H9 (cell line): Measurements from ENCODE around the gene ITK. TPM values are rescaled to one million over a fixed set of nuclear protein-coding genes. Genes with fewer than 3 reads are reported as not detected.

Experiments used
- DNase-seq: peaks from one replicate; pipeline ENCODE4 v3.0.0-alpha.2; 2017
- H2AFZ ChIP-seq: one replicate; pipeline ENCODE4 v1.6.1; 2013; ENCODE audit warnings: mild to moderate bottlenecking, low read length, control low read depth, moderate library complexity
- H2AK5ac ChIP-seq: 2 replicates; pipeline ENCODE4 v1.6.1; 2013; ENCODE audit warnings: low read length, control low read depth, mixed read lengths; ENCODE audit not compliant: insufficient read length
- H2BK120ac ChIP-seq: one replicate; pipeline ENCODE4 v1.6.1; 2013; ENCODE audit warnings: low read depth, mild to moderate bottlenecking, low read length, control low read depth, inconsistent platforms; ENCODE audit not compliant: poor library complexity, severe bottlenecking
- H2BK12ac ChIP-seq: 2 replicates; pipeline ENCODE4 v1.6.1; 2013; ENCODE audit warnings: low read length, control low read depth, mixed read lengths, low read depth; ENCODE audit not compliant: insufficient read length
- H2BK15ac ChIP-seq: 2 replicates; pipeline ENCODE4 v1.6.1; 2013; ENCODE audit warnings: low read depth, low read length, control low read depth
- H2BK20ac ChIP-seq: one replicate; pipeline ENCODE4 v1.6.1; 2013; ENCODE audit warnings: low read depth, mild to moderate bottlenecking, low read length, control low read depth, inconsistent platforms; ENCODE audit not compliant: poor library complexity, severe bottlenecking
- H2BK5ac ChIP-seq: 2 replicates; pipeline ENCODE4 v1.6.1; 2013; ENCODE audit warnings: low read length, control low read depth, mixed read lengths; ENCODE audit not compliant: insufficient read length
- H3K14ac ChIP-seq: 2 replicates; pipeline ENCODE4 v1.6.1; 2013; ENCODE audit warnings: low read length, control low read depth; ENCODE audit not compliant: insufficient read depth
- H3K18ac ChIP-seq: 2 replicates; pipeline ENCODE4 v1.6.1; 2013; ENCODE audit warnings: low read depth, mild to moderate bottlenecking, mixed read lengths, low read length, control low read depth; ENCODE audit not compliant: insufficient read length
- H3K23ac ChIP-seq: 2 replicates; pipeline ENCODE4 v1.6.1; 2013; ENCODE audit warnings: low read length, control low read depth, mixed read lengths, low read depth; ENCODE audit not compliant: insufficient read length
- H3K23me2 ChIP-seq: 2 replicates; pipeline ENCODE4 v1.6.1; 2013; ENCODE audit warnings: low read depth, mild to moderate bottlenecking, mixed read lengths, low read length, control low read depth; ENCODE audit not compliant: insufficient read length, poor library complexity, severe bottlenecking
- H3K27ac ChIP-seq: 2 replicates; pipeline ENCODE4 v1.5.1; 2013; ENCODE audit warnings: low read length, control low read depth, mixed read lengths, low read depth; ENCODE audit not compliant: insufficient read length
- H3K27me3 ChIP-seq: 2 replicates; pipeline ENCODE4 v1.6.1; 2013; ENCODE audit warnings: low read length, control low read depth, inconsistent platforms; ENCODE audit not compliant: insufficient read depth
- H3K4ac ChIP-seq: 2 replicates; pipeline ENCODE4 v1.6.1; 2013; ENCODE audit warnings: low read depth, mild to moderate bottlenecking, control low read depth, inconsistent platforms, low read length, moderate library complexity
- H3K4me1 ChIP-seq: 2 replicates; pipeline ENCODE4 v1.6.1; 2013; ENCODE audit warnings: low read length, control low read depth, inconsistent platforms; ENCODE audit not compliant: insufficient read depth
- H3K4me2 ChIP-seq: 2 replicates; pipeline ENCODE4 v1.6.1; 2013; ENCODE audit warnings: low read length, control low read depth, mixed read lengths; ENCODE audit not compliant: insufficient read length, insufficient read depth
- H3K56ac ChIP-seq: 2 replicates; pipeline ENCODE4 v1.6.1; 2013; ENCODE audit warnings: low read depth, mild to moderate bottlenecking, mixed read lengths, low read length, control low read depth; ENCODE audit not compliant: insufficient read length
- H3K79me1 ChIP-seq: 2 replicates; pipeline ENCODE4 v1.6.1; 2013; ENCODE audit warnings: low read depth, mild to moderate bottlenecking, moderate library complexity, low read length, control low read depth, inconsistent platforms; ENCODE audit not compliant: insufficient read depth, poor library complexity, severe bottlenecking
- H3K79me2 ChIP-seq: 2 replicates; pipeline ENCODE4 v1.6.1; 2013; ENCODE audit warnings: low read length, control low read depth, inconsistent platforms; ENCODE audit not compliant: insufficient read depth
- H3K9ac ChIP-seq: 2 replicates; pipeline ENCODE4 v1.6.1; 2013; ENCODE audit warnings: low read length, control low read depth, mixed read lengths; ENCODE audit not compliant: insufficient read length; ENCODE audit errors: extremely low read depth
- H3K9me3 ChIP-seq: one replicate; pipeline ENCODE4 v1.6.1; 2013; ENCODE audit warnings: low read depth, low read length, inconsistent platforms; ENCODE audit not compliant: control insufficient read depth
- H3T11ph ChIP-seq: one replicate; pipeline ENCODE4 v1.6.1; 2013; ENCODE audit warnings: mild to moderate bottlenecking, low read length, control low read depth, inconsistent platforms
- H4K20me1 ChIP-seq: one replicate; pipeline ENCODE4 v1.6.1; 2013; ENCODE audit not compliant: control insufficient read depth, insufficient read length, insufficient read depth
- H4K5ac ChIP-seq: 2 replicates; pipeline ENCODE4 v1.6.1; 2013; ENCODE audit warnings: low read depth, mild to moderate bottlenecking, mixed read lengths, low read length, control low read depth; ENCODE audit not compliant: insufficient read length
- H4K8ac ChIP-seq: replicated peaks from 2 replicates; pipeline ENCODE4 v1.6.1; 2013; ENCODE audit warnings: low read length, control low read depth, mixed read lengths, low read depth; ENCODE audit not compliant: insufficient read length
- H4K91ac ChIP-seq: 2 replicates; pipeline ENCODE4 v1.6.1; 2013; ENCODE audit warnings: low read depth, mild to moderate bottlenecking, moderate library complexity, mixed read lengths, low read length, control low read depth; ENCODE audit not compliant: insufficient read length
- H3K27ac Mint-ChIP-seq, 3 experiments: 2 replicates in 2 of 3; 3 replicates in 1 of 3; pipeline ENCODE4 v1.8.0; 2020 to 2021; ENCODE audit warnings: mixed read lengths in 3 of 3, mild to moderate bottlenecking in 1 of 3, moderate library complexity in 1 of 3
- H3K27me3 Mint-ChIP-seq: 2 replicates; pipeline ENCODE4 v1.8.0; 2021; ENCODE audit warnings: low read depth, mild to moderate bottlenecking, moderate library complexity, mixed read lengths
- H3K36me3 Mint-ChIP-seq, 3 experiments: 2 replicates in 2 of 3; 3 replicates in 1 of 3; pipeline ENCODE4 v1.8.0; 2020 to 2021; ENCODE audit warnings: low read depth in 3 of 3, mixed read lengths in 3 of 3; ENCODE audit not compliant: insufficient read depth in 1 of 3
- H3K4me1 Mint-ChIP-seq, 2 experiments: 2 replicates each; pipeline ENCODE4 v1.8.0; 2020; ENCODE audit warnings: mixed read lengths in 2 of 2
- H3K4me3 Mint-ChIP-seq, 2 experiments: 2 replicates in 1 of 2; 3 replicates in 1 of 2; pipeline ENCODE4 v1.8.0; 2020 to 2021; ENCODE audit warnings: mild to moderate bottlenecking in 2 of 2, mixed read lengths in 2 of 2, moderate library complexity in 1 of 2
- H3K9me3 Mint-ChIP-seq, 2 experiments: 2 replicates in 1 of 2; 3 replicates in 1 of 2; pipeline ENCODE4 v1.8.0; 2020; ENCODE audit warnings: mild to moderate bottlenecking in 2 of 2, mixed read lengths in 2 of 2, moderate library complexity in 1 of 2
- WGBS: extraction: QIAGEN DNeasy Blood & Tissue Kit; methylation state at CpG from one replicate; pipeline ENCODE4 v1.1.7; 2013; ENCODE audit warnings: missing lambda C conversion rate, low lambda C conversion rate, mixed read lengths; ENCODE audit not compliant: insufficient read length; ENCODE audit errors: extremely low coverage; 5-methylcytosine and 5-hydroxymethylcytosine counted together
- total RNA-seq: library from RNA; stranded (reverse); gene quantifications from 2 replicates; pipeline ENCODE4 v1.2.1, GENCODE V29; 2021
- TF ChIP-seq, protein P1 (sequence below): fragments of 200-600 bp; sonication (generic); conservative IDR thresholded peaks from 3 replicates; pipeline ENCODE4 v1.8.0; 2021; ENCODE audit warnings: antibody characterized with exemption, mild to moderate bottlenecking

ITK gene
- total RNA-seq, 1 experiment from 2014 or later = 0.22 TPM

DNA sequence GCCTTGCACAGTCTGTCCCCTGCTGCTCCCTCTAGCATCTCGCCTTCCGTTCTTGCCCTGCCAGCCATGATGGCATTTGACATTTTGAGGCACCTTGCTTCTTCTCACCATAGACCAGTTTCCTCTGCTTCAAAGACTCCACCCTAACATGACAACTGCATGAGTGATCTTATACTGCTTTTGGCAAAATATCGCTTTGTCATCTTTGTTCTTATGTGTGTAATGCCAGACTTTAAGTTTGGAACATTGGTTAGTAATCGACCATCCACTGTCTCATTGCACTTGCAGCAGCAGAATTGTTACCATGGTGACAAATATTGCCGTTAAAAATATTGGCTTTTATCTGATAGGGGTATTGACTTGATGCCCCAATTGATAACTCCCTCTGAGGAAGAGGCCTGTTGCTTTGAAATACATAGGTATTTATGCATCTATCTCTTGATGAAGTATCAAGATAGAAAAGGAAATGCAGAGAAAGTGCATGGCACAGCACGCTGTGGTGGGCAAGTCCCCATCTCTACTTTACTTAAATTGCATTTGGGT lies 21.4 kb upstream of the ITK start:
- Mint-ChIP-seq H3K36me3 (no peaks in the 10 kb centered on the region), H3K4me1 (no peaks in the 10 kb centered on the region), H3K27ac (no peak overlapping the region), H3K4me3 (no peak overlapping the region), H3K9me3 (no peaks in the 10 kb centered on the region), H3K27me3 (no peaks in the 10 kb centered on the region; the same call in none of the 2 replicates)
- Histone ChIP-seq H2BK12ac (no peak overlapping the region), H4K20me1 (no peaks in the 10 kb centered on the region), H3K27ac (no peak overlapping the region), H3K4me1 (no peaks in the 10 kb centered on the region), H4K5ac (no peak overlapping the region), H3K27me3 (no peaks in the 10 kb centered on the region), H4K91ac (no peak overlapping the region), H3K79me1 (no peaks in the 10 kb centered on the region), H3K56ac (no peak overlapping the region), H3T11ph (no peak overlapping the region), H2BK15ac (no peak overlapping the region), H4K8ac (no peak overlapping the region), H2BK20ac (no peak overlapping the region), H2AK5ac (no peak overlapping the region), H3K9me3 (no peaks in the 10 kb centered on the region), H2BK5ac (no peak overlapping the region), H2AFZ (no peak overlapping the region), H3K18ac (no peak overlapping the region), H3K4ac (no peak overlapping the region), H3K79me2 (no peaks in the 10 kb centered on the region), H3K14ac (no peak overlapping the region), H3K23me2 (no peaks in the 10 kb centered on the region), H3K4me2 (no peak overlapping the region), H2BK120ac (no peak overlapping the region), H3K9ac (no peak overlapping the region), H3K23ac (no peak overlapping the region)
- WGBS = no CpG with 5 or more reads among the region's 6 CpGs
- DNase-seq = no peak
- TF ChIP-seq, protein P1, sequence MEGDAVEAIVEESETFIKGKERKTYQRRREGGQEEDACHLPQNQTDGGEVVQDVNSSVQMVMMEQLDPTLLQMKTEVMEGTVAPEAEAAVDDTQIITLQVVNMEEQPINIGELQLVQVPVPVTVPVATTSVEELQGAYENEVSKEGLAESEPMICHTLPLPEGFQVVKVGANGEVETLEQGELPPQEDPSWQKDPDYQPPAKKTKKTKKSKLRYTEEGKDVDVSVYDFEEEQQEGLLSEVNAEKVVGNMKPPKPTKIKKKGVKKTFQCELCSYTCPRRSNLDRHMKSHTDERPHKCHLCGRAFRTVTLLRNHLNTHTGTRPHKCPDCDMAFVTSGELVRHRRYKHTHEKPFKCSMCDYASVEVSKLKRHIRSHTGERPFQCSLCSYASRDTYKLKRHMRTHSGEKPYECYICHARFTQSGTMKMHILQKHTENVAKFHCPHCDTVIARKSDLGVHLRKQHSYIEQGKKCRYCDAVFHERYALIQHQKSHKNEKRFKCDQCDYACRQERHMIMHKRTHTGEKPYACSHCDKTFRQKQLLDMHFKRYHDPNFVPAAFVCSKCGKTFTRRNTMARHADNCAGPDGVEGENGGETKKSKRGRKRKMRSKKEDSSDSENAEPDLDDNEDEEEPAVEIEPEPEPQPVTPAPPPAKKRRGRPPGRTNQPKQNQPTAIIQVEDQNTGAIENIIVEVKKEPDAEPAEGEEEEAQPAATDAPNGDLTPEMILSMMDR = no peak
